ENCODE results near the gene CERS2.

CERS2 gene

DNA sequence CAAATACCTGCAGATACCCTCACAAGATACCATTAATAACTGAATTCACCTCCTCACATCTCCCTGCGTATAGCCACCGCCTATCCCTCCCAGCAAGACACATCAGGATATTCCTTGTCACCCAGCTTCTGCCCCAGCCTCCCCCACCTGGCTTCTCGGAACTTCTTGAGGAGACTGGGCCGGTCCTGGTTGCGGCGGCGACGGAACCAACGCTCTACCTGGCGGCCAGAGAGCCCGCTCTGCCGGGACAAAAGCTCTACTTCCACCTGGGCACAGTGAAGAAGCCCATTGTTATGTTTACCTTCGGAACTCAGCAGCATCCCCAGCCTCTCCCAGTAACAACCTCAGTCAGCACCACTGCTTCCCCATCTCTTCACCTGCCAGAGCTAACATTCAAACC is 6.7 kb downstream of the CERS2 start:
- DNase-seq (ENCODE audit: extremely low read depth, low read depth) = no peak
- TF ChIP-seq, protein P1, sequence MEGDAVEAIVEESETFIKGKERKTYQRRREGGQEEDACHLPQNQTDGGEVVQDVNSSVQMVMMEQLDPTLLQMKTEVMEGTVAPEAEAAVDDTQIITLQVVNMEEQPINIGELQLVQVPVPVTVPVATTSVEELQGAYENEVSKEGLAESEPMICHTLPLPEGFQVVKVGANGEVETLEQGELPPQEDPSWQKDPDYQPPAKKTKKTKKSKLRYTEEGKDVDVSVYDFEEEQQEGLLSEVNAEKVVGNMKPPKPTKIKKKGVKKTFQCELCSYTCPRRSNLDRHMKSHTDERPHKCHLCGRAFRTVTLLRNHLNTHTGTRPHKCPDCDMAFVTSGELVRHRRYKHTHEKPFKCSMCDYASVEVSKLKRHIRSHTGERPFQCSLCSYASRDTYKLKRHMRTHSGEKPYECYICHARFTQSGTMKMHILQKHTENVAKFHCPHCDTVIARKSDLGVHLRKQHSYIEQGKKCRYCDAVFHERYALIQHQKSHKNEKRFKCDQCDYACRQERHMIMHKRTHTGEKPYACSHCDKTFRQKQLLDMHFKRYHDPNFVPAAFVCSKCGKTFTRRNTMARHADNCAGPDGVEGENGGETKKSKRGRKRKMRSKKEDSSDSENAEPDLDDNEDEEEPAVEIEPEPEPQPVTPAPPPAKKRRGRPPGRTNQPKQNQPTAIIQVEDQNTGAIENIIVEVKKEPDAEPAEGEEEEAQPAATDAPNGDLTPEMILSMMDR (IDR thresholded peaks at IDR 0.05; ENCODE audit: low read depth, low read length) = no peak

DNA sequence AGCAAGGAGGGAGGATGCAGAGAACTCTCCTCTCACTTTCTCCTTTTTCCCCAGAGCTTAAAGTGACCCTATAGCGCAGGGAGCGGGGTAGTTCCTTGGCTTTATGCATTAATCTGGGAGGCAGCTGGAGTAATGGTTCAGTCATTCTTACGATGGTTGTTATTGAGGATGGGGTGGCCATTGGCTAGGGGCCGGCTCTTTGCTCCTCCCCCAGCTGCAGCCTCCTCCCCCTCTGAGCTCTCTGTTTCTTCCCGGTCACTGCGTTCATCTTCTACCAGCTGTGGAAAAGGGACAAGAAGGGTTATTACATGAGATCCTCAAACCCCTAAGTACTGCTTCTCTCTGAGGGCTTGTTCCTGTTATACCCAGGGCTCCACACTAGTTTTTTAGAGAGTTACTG is 8.6 kb downstream of the CERS2 start:
- TF ChIP-seq, protein P1 (IDR thresholded peaks at IDR 0.05; ENCODE audit: low read depth, low read length) = no peak
- DNase-seq (ENCODE audit: extremely low read depth, low read depth) = no peak

GRCh38 chr1:150965605-150966004 is 9.0 kb downstream of the CERS2 start:
- DNase-seq (ENCODE audit: extremely low read depth, low read depth) = no peak
- TF ChIP-seq, protein P1 (IDR thresholded peaks at IDR 0.05; ENCODE audit: low read depth, low read length) = no peak

DNA sequence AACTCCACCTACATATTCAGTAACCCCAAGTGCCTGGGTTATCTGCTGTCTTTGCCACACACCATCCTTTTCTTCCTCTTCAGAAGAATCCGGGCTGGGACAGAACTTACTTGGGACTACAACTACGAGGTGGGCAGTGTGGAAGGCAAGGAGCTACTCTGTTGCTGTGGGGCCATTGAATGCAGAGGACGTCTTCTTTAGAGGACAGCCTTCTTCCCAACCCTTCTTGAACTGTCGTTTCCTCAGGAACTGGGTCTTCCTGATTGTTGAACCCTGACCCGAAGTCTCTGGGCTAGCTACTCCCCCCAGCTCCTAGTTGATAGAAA is 10.5 kb downstream of the CERS2 start:
- TF ChIP-seq, protein P1 (IDR thresholded peaks at IDR 0.05; ENCODE audit: low read depth, low read length) = no peak

GRCh38 chr1:150963321-150964163 is 11.1 kb downstream of the CERS2 start:
- TF ChIP-seq, protein P1 (IDR thresholded peaks at IDR 0.05; ENCODE audit: low read depth, low read length) = no peak
- DNase-seq (ENCODE audit: extremely low read depth, low read depth) = no peak

More for the DNA sequence above, 10.5 kb downstream of the CERS2 start:
- no peak for DNase-seq (ENCODE audit: extremely low read depth, low read depth)

- TF ChIP-seq, protein P1 (IDR thresholded peaks at IDR 0.05; ENCODE audit: low read depth, low read length) = no peak
- no peak for DNase-seq (ENCODE audit: extremely low read depth, low read depth)
Observed at GRCh38 chr1:150961756-150962155, 12.9 kb downstream of the CERS2 start.

DNA sequence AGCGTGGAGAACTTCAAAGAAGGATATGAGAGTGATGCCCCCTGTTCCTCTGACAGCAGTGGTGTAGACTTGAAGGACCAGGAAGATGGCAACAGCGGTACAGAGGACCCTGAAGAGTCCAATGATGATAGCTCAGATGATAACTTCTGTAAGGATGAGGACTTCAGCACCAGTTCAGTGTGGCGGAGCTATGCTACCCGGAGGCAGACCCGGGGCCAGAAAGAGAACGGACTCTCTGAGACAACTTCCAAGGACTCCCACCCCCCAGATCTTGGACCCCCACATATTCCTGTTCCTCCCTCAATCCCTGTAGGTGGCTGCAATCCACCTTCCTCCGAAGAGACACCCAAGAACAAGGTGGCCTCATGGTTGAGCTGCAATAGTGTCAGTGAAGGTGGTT is 14.0 kb downstream of the CERS2 start:
- DNase-seq (ENCODE audit: extremely low read depth, low read depth) = no peak
- TF ChIP-seq, protein P1 (IDR thresholded peaks at IDR 0.05; ENCODE audit: low read depth, low read length) = no peak

Measured in AG09319 (cell line).